ENCODE measurements around the gene VPS52. TPM values are rescaled to one million over a fixed set of nuclear protein-coding genes. Genes with fewer than 3 reads are reported as not detected.

The VPS52 gene
- total RNA-seq, 1 experiment from 2014 or later, result 47.8 TPM

DNA sequence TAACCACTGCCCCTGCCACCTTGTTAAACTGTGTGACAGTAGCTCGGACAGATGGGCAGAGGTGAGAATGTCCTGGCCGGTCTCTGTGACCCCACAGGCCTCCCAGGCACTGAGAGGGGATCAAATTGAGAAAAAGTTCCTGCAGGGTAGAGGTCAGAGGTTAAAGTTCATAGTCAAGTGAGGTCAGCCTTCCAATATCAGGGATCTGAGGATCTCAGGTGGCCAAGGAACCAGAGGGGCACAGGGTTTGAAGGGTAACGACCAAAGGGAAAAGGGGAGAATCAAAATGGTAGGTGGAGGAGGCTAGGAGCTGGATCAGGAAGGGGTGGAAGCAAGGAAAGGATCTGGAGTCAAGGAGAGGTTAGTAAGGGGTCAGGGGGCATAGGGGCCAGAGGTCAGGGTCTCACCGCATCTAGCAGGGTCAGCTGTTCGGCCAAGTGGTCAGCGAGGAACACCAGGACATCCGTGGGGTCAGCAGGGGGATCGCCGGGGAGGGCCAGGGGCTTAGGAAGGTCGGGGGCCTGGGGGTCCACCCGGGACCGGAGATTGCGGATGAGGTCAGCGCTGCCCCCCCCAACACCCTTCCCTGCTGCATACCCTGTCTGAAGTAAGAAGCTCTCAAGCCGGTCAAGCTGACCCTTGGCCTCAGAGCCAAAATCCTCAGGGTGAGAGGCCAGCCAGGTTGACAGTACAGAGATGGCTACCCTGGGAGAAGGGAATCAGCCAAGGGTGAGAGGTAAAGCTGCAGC lies 24.1 kb upstream of the VPS52 start:
- intact Hi-C loops (cut with micrococcal nuclease), result loop anchor here (5.0 kb wide), 2 partner anchors 93 to 132 kb away; partner anchors contain the start of genes HSD17B8, RXRB and SLC39A7
- Mint-ChIP-seq H3K4me1 (ENCODE audit: insufficient read depth, unreplicated experiment) (peaks cover 21% of the 10 kb centered on the region), H3K36me3 (ENCODE audit: insufficient read depth, unreplicated experiment) (peaks cover 41% of the 10 kb centered on the region), H3K27ac (ENCODE audit: low read depth, unreplicated experiment) (no peak overlapping the region), H3K27me3 (ENCODE audit: insufficient read depth, unreplicated experiment) (no peaks in the 10 kb centered on the region), H3K4me3 (ENCODE audit: unreplicated experiment) (peak overlapping the region; percentile 48), H3K9me3 (ENCODE audit: unreplicated experiment) (no peaks in the 10 kb centered on the region)
- ChIA-PET POLR2A (interaction anchor here (1.4 to 5.5 kb wide), 5 partner anchors 6 to 78 kb away, joined by 4 to 84 read pairs (median 31); partner anchors contain the start of genes B3GALT4, PFDN6, RPS18 and TAPBP), CTCF (interaction anchor here (1.3 kb wide), 1 partner anchor 16 kb away, joined by 4 read pairs; no protein-coding TSS in a partner anchor)
- TF ChIP-seq, protein P1, sequence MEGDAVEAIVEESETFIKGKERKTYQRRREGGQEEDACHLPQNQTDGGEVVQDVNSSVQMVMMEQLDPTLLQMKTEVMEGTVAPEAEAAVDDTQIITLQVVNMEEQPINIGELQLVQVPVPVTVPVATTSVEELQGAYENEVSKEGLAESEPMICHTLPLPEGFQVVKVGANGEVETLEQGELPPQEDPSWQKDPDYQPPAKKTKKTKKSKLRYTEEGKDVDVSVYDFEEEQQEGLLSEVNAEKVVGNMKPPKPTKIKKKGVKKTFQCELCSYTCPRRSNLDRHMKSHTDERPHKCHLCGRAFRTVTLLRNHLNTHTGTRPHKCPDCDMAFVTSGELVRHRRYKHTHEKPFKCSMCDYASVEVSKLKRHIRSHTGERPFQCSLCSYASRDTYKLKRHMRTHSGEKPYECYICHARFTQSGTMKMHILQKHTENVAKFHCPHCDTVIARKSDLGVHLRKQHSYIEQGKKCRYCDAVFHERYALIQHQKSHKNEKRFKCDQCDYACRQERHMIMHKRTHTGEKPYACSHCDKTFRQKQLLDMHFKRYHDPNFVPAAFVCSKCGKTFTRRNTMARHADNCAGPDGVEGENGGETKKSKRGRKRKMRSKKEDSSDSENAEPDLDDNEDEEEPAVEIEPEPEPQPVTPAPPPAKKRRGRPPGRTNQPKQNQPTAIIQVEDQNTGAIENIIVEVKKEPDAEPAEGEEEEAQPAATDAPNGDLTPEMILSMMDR (IDR thresholded peaks at IDR 0.05; ENCODE audit: unreplicated experiment), result no peak
- BruUV-seq (replicated peaks), result no TSS peak
- DNase-seq (ENCODE audit: unreplicated experiment), result no peak

DNA sequence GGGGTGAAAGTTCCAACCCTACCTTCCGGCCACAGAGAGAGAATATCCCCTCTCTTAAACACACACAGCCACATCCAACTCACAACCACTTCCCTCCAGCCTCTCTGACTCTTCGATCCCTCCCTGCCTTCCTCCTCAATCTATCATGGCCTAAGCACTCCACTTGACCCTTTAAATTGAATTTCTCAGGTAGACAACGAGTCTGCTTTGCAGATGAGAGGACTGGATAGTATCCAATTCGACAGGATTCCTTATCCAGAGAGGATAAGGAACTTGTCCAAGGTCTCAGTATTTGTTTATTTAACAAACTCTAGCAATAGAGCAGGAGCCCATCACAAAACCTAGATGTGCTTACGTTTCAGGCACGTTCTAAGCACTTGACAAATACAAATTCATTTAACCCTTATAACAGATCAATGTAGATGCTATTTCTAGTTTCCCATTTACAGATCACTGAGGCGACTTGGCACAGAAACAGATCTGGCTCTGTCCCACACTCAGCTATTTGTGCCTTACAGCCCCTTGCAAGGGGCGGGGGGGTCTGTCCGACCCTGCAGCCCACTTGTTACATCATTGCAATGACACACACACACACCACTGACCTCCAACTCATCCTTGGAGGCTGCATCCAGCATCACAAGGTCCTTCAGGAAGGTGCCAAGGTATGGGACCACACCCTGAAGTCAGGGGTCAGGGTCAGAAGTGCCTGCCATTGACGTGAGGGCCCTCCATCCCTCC lies 22.6 kb upstream of the VPS52 start:
- no TSS peak for BruUV-seq (replicated peaks)
- H3K36me3 Mint-ChIP-seq (ENCODE audit: insufficient read depth, unreplicated experiment), result peaks cover 31% of the 10 kb centered on the region
- H3K9me3 Mint-ChIP-seq (ENCODE audit: unreplicated experiment), result no peaks in the 10 kb centered on the region
- no peaks in the 10 kb centered on the region for H3K27me3 Mint-ChIP-seq (ENCODE audit: insufficient read depth, unreplicated experiment)
- no peak for DNase-seq (ENCODE audit: unreplicated experiment)
- TF ChIP-seq, protein P1 (IDR thresholded peaks at IDR 0.05; ENCODE audit: unreplicated experiment), result no peak
- H3K27ac Mint-ChIP-seq (ENCODE audit: low read depth, unreplicated experiment), result no peak overlapping the region
- intact Hi-C loops (cut with micrococcal nuclease), result no loop called here
- H3K4me3 Mint-ChIP-seq (ENCODE audit: unreplicated experiment), result no peak overlapping the region
- CTCF ChIA-PET, result no interaction called here
- peaks cover 28% of the 10 kb centered on the region for H3K4me1 Mint-ChIP-seq (ENCODE audit: insufficient read depth, unreplicated experiment)
- POLR2A ChIA-PET, result interaction anchor here (0.7 kb wide), 1 partner anchor 416 kb away, joined by 3 read pairs; no protein-coding TSS in a partner anchor

DNA sequence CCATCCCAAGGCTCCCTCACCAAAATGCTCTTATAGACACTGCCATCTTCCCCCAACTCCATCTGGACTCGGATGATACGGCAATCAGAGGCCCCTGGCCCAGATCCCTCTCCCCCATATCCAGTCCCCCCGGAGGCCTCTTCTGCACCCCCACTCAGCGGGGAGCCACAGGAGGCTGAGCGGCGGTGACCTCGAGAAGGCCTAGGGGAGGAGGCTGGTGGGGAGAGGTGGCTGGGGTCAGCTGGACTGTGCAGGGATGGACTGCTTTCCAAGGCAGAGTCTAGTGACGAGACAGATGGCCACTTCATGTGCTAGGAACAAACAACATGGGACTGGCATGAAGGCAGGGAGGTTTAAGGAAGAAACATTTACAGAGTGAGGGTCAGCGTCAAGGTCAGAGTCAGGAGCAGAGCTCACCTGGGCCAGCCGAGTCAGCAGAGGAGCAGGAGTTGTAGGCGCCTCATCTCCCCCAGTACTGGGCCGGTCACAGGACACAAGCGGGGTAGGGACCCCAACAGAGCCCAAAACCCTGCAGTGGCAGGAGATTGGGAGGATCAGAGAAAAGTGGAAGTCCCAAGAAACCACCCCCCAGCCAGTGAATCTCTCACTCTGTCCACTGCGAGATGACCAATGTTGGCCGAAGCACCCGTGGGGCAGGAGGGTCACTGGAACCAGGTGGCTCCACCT lies 21.5 kb upstream of the VPS52 start:
- peaks cover 30% of the 10 kb centered on the region for H3K36me3 Mint-ChIP-seq (ENCODE audit: insufficient read depth, unreplicated experiment)
- H3K4me3 Mint-ChIP-seq (ENCODE audit: unreplicated experiment), result no peak overlapping the region
- ChIA-PET POLR2A (interaction anchor here (0.7 to 7.1 kb wide), 4 partner anchors 16 to 417 kb away, joined by 3 to 148 read pairs (median 8); partner anchors contain the start of genes B3GALT4, RPS18 and VPS52), CTCF (interaction anchor here (0.6 to 1.7 kb wide), 2 partner anchors 45 to 247 kb away, joined by 4 to 5 read pairs; no protein-coding TSS in a partner anchor)
- TF ChIP-seq, protein P1 (IDR thresholded peaks at IDR 0.05; ENCODE audit: unreplicated experiment), result no peak
- intact Hi-C loops (cut with micrococcal nuclease), result no loop called here
- H3K9me3 Mint-ChIP-seq (ENCODE audit: unreplicated experiment), result no peaks in the 10 kb centered on the region
- no peak for DNase-seq (ENCODE audit: unreplicated experiment)
- BruUV-seq (replicated peaks), result no TSS peak
- H3K27me3 Mint-ChIP-seq (ENCODE audit: insufficient read depth, unreplicated experiment), result no peaks in the 10 kb centered on the region
- peaks cover 25% of the 10 kb centered on the region for H3K4me1 Mint-ChIP-seq (ENCODE audit: insufficient read depth, unreplicated experiment)
- no peak overlapping the region for H3K27ac Mint-ChIP-seq (ENCODE audit: low read depth, unreplicated experiment)
